HepG2 (cell line): ENCODE measurements around the gene STAT1. TPM values are rescaled to one million over a fixed set of nuclear protein-coding genes. Genes with fewer than 3 reads are reported as not detected.
A peak's percentile ranks its signal among the peaks of the same experiment; 100 is the strongest.

Source experiments
- ATAC-seq: fragments of 200-7000 bp; cut with Tn5 transposase; 3 replicates; pipeline ENCODE4 v1.9.1; 2020; ENCODE audit warnings: mild to moderate bottlenecking, moderate library complexity
- BruUV-seq: library from RNA; stranded (reverse); fragments of 400-500 nt; replicated peaks from 2 replicates; lab custom pipeline; 2021; lab: Mats Ljungman, UMichigan
- CTCF ChIA-PET: fragments of 300-600 bp; formaldehyde crosslinking; extraction: SDS; loops from one replicate; lab custom pipeline; 2021; ENCODE audit warnings: low total read pairs, inconsistent platforms, low intra/inter-chr PET ratio; lab: Yijun Ruan, JAX
- POLR2A ChIA-PET: fragments of 350-600 bp; sonication (Branson Sonifier 250); formaldehyde crosslinking; loops from one replicate; lab custom pipeline; 2020; ENCODE audit warnings: antibody characterized with exemption, inconsistent platforms; lab: Yijun Ruan, JAX
- DNase-seq: peaks from one replicate; pipeline ENCODE4 v3.0.0-alpha.2; 2015; ENCODE audit warnings: low spot score
- FAIRE-seq: peaks from 3 replicates; lab custom pipeline; 2011; peaks lifted over from hg19 to GRCh38; lab: Jason Lieb, UNC
- H2AFZ ChIP-seq: one replicate; pipeline ENCODE4 v1.6.1; 2011; ENCODE audit warnings: low read length, inconsistent platforms
- H3K27ac ChIP-seq: fragments of 300-600 bp; 3 replicates; pipeline ENCODE4 v1.8.0; 2011; ENCODE audit warnings: mixed run types, mild to moderate bottlenecking, mixed read lengths, low read length, inconsistent platforms; ENCODE audit not compliant: insufficient read depth; ENCODE audit errors: extremely low read length
- H3K27me3 ChIP-seq, 2 experiments: fragments of 200-600 bp in 1 of 2; 2 replicates in 1 of 2; 3 replicates in 1 of 2; pipeline versions ENCODE4 v1.6.0 to v1.8.0; 2011; ENCODE audit warnings: low read length in 2 of 2, mild to moderate bottlenecking in 2 of 2, moderate library complexity in 2 of 2, inconsistent platforms in 1 of 2; ENCODE audit not compliant: insufficient read depth in 2 of 2, control insufficient read depth in 1 of 2
- H3K36me3 ChIP-seq, 2 experiments: fragments of 200-600 bp in 1 of 2; replicated peaks in 1 of 2; 2 replicates in 1 of 2; 3 replicates in 1 of 2; pipeline versions ENCODE4 v1.5.1 to v1.8.0; 2011; ENCODE audit warnings: low read length in 2 of 2, inconsistent platforms in 1 of 2; ENCODE audit not compliant: insufficient read depth in 2 of 2, control insufficient read depth in 1 of 2
- H3K4me1 ChIP-seq: 2 replicates; pipeline ENCODE4 v1.5.1; 2012; ENCODE audit warnings: low read length, inconsistent platforms; ENCODE audit not compliant: insufficient read depth
- H3K4me2 ChIP-seq: 2 replicates; pipeline ENCODE4 v1.6.0; 2011; ENCODE audit warnings: low read depth, low read length, inconsistent platforms
- H3K4me3 ChIP-seq, 3 experiments: fragments of 200-600 bp in 1 of 3; sonication (generic), shearing (Covaris generic) in 1 of 3; replicated peaks in 1 of 3; 2 replicates each; pipeline ENCODE4 v1.5.1; 2011 to 2016; ENCODE audit warnings: low read length in 3 of 3, inconsistent platforms in 2 of 3, low read depth in 2 of 3, mild to moderate bottlenecking in 2 of 3, control low read depth in 1 of 3, mixed read lengths in 1 of 3; ENCODE audit not compliant: insufficient read depth in 1 of 3
- H3K79me2 ChIP-seq: one replicate; pipeline ENCODE4 v1.6.1; 2011; ENCODE audit warnings: low read length, inconsistent platforms; ENCODE audit not compliant: insufficient read depth
- H3K9ac ChIP-seq: 2 replicates; pipeline ENCODE4 v1.6.0; 2011; ENCODE audit warnings: mild to moderate bottlenecking, low read depth, low read length, inconsistent platforms; ENCODE audit not compliant: insufficient read depth
- H3K9me3 ChIP-seq: 2 replicates; pipeline ENCODE4 v1.5.1; 2012; ENCODE audit warnings: mild to moderate bottlenecking, low read length
- H4K20me1 ChIP-seq: 2 replicates; pipeline ENCODE4 v1.6.0; 2011; ENCODE audit warnings: inconsistent platforms, mild to moderate bottlenecking, low read length, moderate library complexity; ENCODE audit not compliant: insufficient read depth
- FIP1L1 ChIP-seq: fragments of 200-400 bp; formaldehyde crosslinking; IDR thresholded peaks from 2 replicates; pipeline ENCODE4 v1.6.1; 2018; ENCODE audit warnings: low read depth, mild to moderate bottlenecking, low read length, moderate library complexity, borderline replicate concordance; ENCODE audit not compliant: insufficient read depth
- FUBP1 ChIP-seq: sonication (generic); formaldehyde crosslinking; IDR thresholded peaks from 2 replicates; pipeline ENCODE4 v1.5.1; 2020; ENCODE audit warnings: missing genetic modification reagents, mild to moderate bottlenecking, borderline replicate concordance
- JUN ChIP-seq: sonication (generic); formaldehyde crosslinking; IDR thresholded peaks from 2 replicates; pipeline ENCODE4 v1.4.0; 2020; ENCODE audit warnings: mild to moderate bottlenecking, missing genetic modification reagents
- MAFF ChIP-seq: IDR thresholded peaks from 2 replicates; pipeline ENCODE4 v1.6.1; 2011; ENCODE audit warnings: low read depth, low read length, improper control_type of control experiment
- MYC ChIP-seq: sonication (generic); formaldehyde crosslinking; IDR thresholded peaks from 2 replicates; pipeline ENCODE4 v1.9.0; 2021; ENCODE audit warnings: missing genetic modification reagents, borderline replicate concordance
- RBM39 ChIP-seq: fragments of 200-400 bp; formaldehyde crosslinking; IDR thresholded peaks from one replicate; pipeline ENCODE4 v1.6.1; 2018; ENCODE audit warnings: antibody characterized with exemption, mild to moderate bottlenecking, low read depth, low read length; ENCODE audit not compliant: poor library complexity, severe bottlenecking
- REXO4 ChIP-seq: sonication (generic); formaldehyde crosslinking; IDR thresholded peaks from 2 replicates; pipeline ENCODE4 v1.8.0; 2022; ENCODE audit warnings: missing genetic modification reagents, mild to moderate bottlenecking, borderline replicate concordance
- TAF15 ChIP-seq: fragments of 200-400 bp; formaldehyde crosslinking; IDR thresholded peaks from one replicate; pipeline ENCODE4 v1.6.1; 2018; ENCODE audit warnings: mild to moderate bottlenecking, low read depth, low read length; ENCODE audit not compliant: poor library complexity, severe bottlenecking
- TP53 ChIP-seq: sonication (generic); formaldehyde crosslinking; conservative IDR thresholded peaks from 2 replicates; pipeline ENCODE4 v1.4.0; 2020; ENCODE audit warnings: missing genetic modification reagents
- ZIK1 ChIP-seq: sonication (generic); formaldehyde crosslinking; IDR thresholded peaks from 2 replicates; pipeline ENCODE4 v1.5.0; 2020; ENCODE audit warnings: mild to moderate bottlenecking, low read depth, missing genetic modification reagents, borderline replicate concordance
- ZMAT3 ChIP-seq: sonication (generic); formaldehyde crosslinking; conservative IDR thresholded peaks from 2 replicates; pipeline ENCODE4 v1.7.0; 2021; ENCODE audit warnings: missing genetic modification reagents
- ZNF101 ChIP-seq: sonication (generic); formaldehyde crosslinking; IDR thresholded peaks from 2 replicates; pipeline ENCODE4 v1.4.0; 2020; ENCODE audit warnings: mild to moderate bottlenecking, low read depth, missing genetic modification reagents, borderline replicate concordance
- ZNF781 ChIP-seq: sonication (generic); formaldehyde crosslinking; IDR thresholded peaks from 2 replicates; pipeline ENCODE4 v1.5.1; 2020; ENCODE audit warnings: borderline replicate concordance, mild to moderate bottlenecking, missing genetic modification reagents; ENCODE audit errors: not compliant biosample characterization
- WGBS: methylation state at CpG from one replicate; pipeline ENCODE4 v1.1.6; 2017; ENCODE audit warnings: low lambda C conversion rate; 5-methylcytosine and 5-hydroxymethylcytosine counted together
- in situ Hi-C: cut with HindIII; loops from 2 replicates; pipeline ENCODE4 v1.10.0; 2017; ENCODE audit warnings: low pct_unique_long_range_greater_than_20kb; ENCODE audit not compliant: extremely low pct_ligation_motif_present
- intact Hi-C: fragments of 100-400 bp; cut with micrococcal nuclease; formaldehyde crosslinking; loops from one replicate; pipeline ENCODE4 v1.10.0; 2022; ENCODE audit not compliant: unreplicated experiment
- polyA plus RNA-seq, 8 experiments: library from polyadenylated mRNA; depleted of rRNA in 3 of 8; stranded (reverse) in 7 of 8; unstranded in 1 of 8; fragments of >200 nt; fragmentation: Illumina TruSeq in 4 of 8; extraction: Trizol in 4 of 8; gene quantifications; 2 replicates each; pipeline versions ENCODE4 v1.2.1 to v1.2.3, GENCODE V29; 2011 to 2016; ENCODE audit warnings: low read depth in 4 of 8, missing spikeins in 1 of 8, mixed read lengths in 1 of 8; ENCODE audit not compliant: insufficient read depth in 1 of 8
- total RNA-seq, 5 experiments: library from RNA; depleted of rRNA; stranded (reverse); fragments of >200 nt; fragmentation: Illumina TruSeq; extraction: Trizol; gene quantifications; 2 replicates each; pipeline ENCODE4 v1.2.3, GENCODE V29; 2016; ENCODE audit warnings: low read depth in 1 of 5
- TF ChIP-seq, protein P1 (sequence below): sonication (generic); formaldehyde crosslinking; IDR thresholded peaks from 2 replicates; pipeline ENCODE4 v1.4.0; 2020; ENCODE audit warnings: missing genetic modification reagents, borderline replicate concordance
- TF ChIP-seq, protein P2 (sequence below): sonication (generic); formaldehyde crosslinking; IDR thresholded peaks from 2 replicates; pipeline ENCODE4 v1.5.1; 2020; ENCODE audit warnings: mild to moderate bottlenecking, moderate library complexity, missing genetic modification reagents

STAT1 gene
- total and polyA plus RNA-seq, 2 of the 13 experiments (the other 11 are each of a cell fraction or from before 2014, with no cell fraction given): 21.8 to 59.6 TPM

DNA sequence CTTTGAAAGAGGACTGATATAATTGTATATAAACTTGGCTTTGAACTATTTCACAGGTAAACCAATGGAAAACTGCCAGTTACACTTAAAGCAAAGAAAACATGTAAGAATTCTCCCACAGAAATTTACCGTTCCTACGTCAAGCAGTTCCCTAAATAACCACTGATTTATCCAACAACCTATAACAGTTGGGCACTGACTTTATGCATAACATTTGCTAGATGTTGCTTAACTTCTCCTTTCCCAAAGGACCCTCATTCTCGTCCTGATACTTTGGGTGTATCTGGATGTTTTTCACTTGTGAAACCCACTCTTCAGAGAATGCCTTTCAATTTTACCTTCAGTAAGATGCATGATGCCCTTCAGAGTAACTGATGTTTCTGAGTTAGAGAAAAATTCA lies 43.8 kb downstream of the STAT1 start (continued):
- TF ChIP-seq, protein P1, sequence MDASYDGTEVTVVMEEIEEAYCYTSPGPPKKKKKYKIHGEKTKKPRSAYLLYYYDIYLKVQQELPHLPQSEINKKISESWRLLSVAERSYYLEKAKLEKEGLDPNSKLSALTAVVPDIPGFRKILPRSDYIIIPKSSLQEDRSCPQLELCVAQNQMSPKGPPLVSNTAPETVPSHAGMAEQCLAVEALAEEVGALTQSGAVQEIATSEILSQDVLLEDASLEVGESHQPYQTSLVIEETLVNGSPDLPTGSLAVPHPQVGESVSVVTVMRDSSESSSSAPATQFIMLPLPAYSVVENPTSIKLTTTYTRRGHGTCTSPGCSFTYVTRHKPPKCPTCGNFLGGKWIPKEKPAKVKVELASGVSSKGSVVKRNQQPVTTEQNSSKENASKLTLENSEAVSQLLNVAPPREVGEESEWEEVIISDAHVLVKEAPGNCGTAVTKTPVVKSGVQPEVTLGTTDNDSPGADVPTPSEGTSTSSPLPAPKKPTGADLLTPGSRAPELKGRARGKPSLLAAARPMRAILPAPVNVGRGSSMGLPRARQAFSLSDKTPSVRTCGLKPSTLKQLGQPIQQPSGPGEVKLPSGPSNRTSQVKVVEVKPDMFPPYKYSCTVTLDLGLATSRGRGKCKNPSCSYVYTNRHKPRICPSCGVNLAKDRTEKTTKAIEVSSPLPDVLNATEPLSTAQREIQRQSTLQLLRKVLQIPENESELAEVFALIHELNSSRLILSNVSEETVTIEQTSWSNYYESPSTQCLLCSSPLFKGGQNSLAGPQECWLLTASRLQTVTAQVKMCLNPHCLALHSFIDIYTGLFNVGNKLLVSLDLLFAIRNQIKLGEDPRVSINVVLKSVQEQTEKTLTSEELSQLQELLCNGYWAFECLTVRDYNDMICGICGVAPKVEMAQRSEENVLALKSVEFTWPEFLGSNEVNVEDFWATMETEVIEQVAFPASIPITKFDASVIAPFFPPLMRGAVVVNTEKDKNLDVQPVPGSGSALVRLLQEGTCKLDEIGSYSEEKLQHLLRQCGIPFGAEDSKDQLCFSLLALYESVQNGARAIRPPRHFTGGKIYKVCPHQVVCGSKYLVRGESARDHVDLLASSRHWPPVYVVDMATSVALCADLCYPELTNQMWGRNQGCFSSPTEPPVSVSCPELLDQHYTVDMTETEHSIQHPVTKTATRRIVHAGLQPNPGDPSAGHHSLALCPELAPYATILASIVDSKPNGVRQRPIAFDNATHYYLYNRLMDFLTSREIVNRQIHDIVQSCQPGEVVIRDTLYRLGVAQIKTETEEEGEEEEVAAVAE: no peak
- TF ChIP-seq FIP1L1 (no peak), ZNF781 (CRISPR knock-in tag) (no peak), RBM39 (no peak), ZMAT3 (CRISPR knock-in tag) (no peak), MYC (CRISPR knock-in tag) (no peak), ZIK1 (CRISPR knock-in tag) (no peak), TP53 (CRISPR knock-in tag) (no peak)

GRCh38 chr2:190968522-190968921 lies 45.4 kb downstream of the STAT1 start:
- H3K27me3 ChIP-seq: no peaks in the 10 kb centered on the region
- H3K4me2 ChIP-seq: no peak overlapping the region
- no peaks in the 10 kb centered on the region for H3K9me3 ChIP-seq
- H3K4me3 ChIP-seq: no peak overlapping the region
- ChIA-PET CTCF (no interaction called here), POLR2A (no interaction called here)
- no peaks in the 10 kb centered on the region for H4K20me1 ChIP-seq
- no peak overlapping the region for H2AFZ ChIP-seq
- DNase-seq: no peak
- BruUV-seq: no TSS peak
- H3K4me1 ChIP-seq: peaks cover 11% of the 10 kb centered on the region
- intact Hi-C loops (no loop called here), in situ Hi-C loops (no loop called here)
- H3K9ac ChIP-seq: no peak overlapping the region
- no peak for ATAC-seq
- no peak for FAIRE-seq
- no peaks in the 10 kb centered on the region for H3K79me2 ChIP-seq
- H3K27ac ChIP-seq: no peak overlapping the region
- WGBS: 97% methylated on average over 2 of the region's 2 CpGs
- peaks cover 21 to 70% of the 10 kb centered on the region in 2 experiments for H3K36me3 ChIP-seq
- TF ChIP-seq FUBP1 (CRISPR knock-in tag) (no peak), ZNF101 (no peak), JUN (CRISPR knock-in tag) (no peak), MAFF (peak; percentile 77), TAF15 (no peak), REXO4 (CRISPR knock-in tag) (no peak)
- TF ChIP-seq, protein P2, sequence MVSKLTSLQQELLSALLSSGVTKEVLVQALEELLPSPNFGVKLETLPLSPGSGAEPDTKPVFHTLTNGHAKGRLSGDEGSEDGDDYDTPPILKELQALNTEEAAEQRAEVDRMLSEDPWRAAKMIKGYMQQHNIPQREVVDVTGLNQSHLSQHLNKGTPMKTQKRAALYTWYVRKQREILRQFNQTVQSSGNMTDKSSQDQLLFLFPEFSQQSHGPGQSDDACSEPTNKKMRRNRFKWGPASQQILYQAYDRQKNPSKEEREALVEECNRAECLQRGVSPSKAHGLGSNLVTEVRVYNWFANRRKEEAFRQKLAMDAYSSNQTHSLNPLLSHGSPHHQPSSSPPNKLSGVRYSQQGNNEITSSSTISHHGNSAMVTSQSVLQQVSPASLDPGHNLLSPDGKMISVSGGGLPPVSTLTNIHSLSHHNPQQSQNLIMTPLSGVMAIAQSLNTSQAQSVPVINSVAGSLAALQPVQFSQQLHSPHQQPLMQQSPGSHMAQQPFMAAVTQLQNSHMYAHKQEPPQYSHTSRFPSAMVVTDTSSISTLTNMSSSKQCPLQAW: no peak
